OCI-LY7 (cell line): ENCODE data around the gene GNG13. TPM values are rescaled to one million over a fixed set of nuclear protein-coding genes. Genes with fewer than 3 reads are reported as not detected.

ENCODE experiments used
- BruUV-seq: library from RNA; stranded (reverse); fragments of 400-500 nt; replicated peaks from 2 replicates; lab custom pipeline; 2021; lab: Mats Ljungman, UMichigan
- CTCF ChIA-PET: fragments of 300-600 bp; sonication (Branson Sonifier 250); formaldehyde crosslinking; loops from one replicate; lab custom pipeline; 2022; ENCODE audit warnings: antibody characterized with exemption; ENCODE audit not compliant: unreplicated experiment; lab: Charles Lee
- POLR2A ChIA-PET: fragments of 300-600 bp; sonication (Branson Sonifier 250); formaldehyde crosslinking; loops from one replicate; lab custom pipeline; 2022; ENCODE audit warnings: antibody characterized with exemption; lab: Charles Lee
- DNase-seq: peaks from one replicate; pipeline ENCODE4 v3.0.0-alpha.2; 2015; ENCODE audit warnings: low spot score
- H2AFZ ChIP-seq: fragments of 200-600 bp; sonication (generic), shearing (Covaris generic); 2 replicates; pipeline ENCODE4 v1.6.1; 2014; ENCODE audit warnings: mild to moderate bottlenecking, antibody characterized with exemption, low read length, moderate library complexity
- H3K27ac ChIP-seq: fragments of 200-600 bp; sonication (generic); 2 replicates; pipeline ENCODE4 v1.5.1; 2014; ENCODE audit warnings: mixed run types, low read depth, mild to moderate bottlenecking, moderate library complexity, low read length, inconsistent platforms; ENCODE audit not compliant: poor library complexity, severe bottlenecking
- H3K36me3 ChIP-seq: fragments of 200-600 bp; sonication (generic); 2 replicates; pipeline ENCODE4 v1.6.1; 2014; ENCODE audit warnings: mild to moderate bottlenecking, antibody characterized with exemption, low read length, moderate library complexity, mixed read lengths; ENCODE audit not compliant: insufficient read depth
- H3K4me1 ChIP-seq: fragments of 200-600 bp; sonication (generic); 2 replicates; pipeline ENCODE4 v1.5.1; 2014; ENCODE audit warnings: mild to moderate bottlenecking, low read length; ENCODE audit not compliant: insufficient read depth, poor library complexity, severe bottlenecking
- H3K4me2 ChIP-seq: fragments of 200-600 bp; sonication (generic); 2 replicates; pipeline ENCODE4 v1.6.1; 2014; ENCODE audit warnings: mild to moderate bottlenecking, low read length
- H3K4me3 ChIP-seq: fragments of 200-600 bp; sonication (generic); 2 replicates; pipeline ENCODE4 v1.5.1; 2014; ENCODE audit warnings: mild to moderate bottlenecking, low read depth, low read length; ENCODE audit not compliant: poor library complexity, severe bottlenecking
- H3K79me2 ChIP-seq: fragments of 200-600 bp; sonication (generic); 2 replicates; pipeline ENCODE4 v1.6.1; 2016; ENCODE audit warnings: low read depth, mild to moderate bottlenecking, low read length, moderate library complexity, mixed read lengths; ENCODE audit not compliant: insufficient read depth
- H3K9me2 ChIP-seq: fragments of 200-600 bp; sonication (generic); 2 replicates; pipeline ENCODE4 v1.6.1; 2016; ENCODE audit warnings: mild to moderate bottlenecking, low read length, mixed read lengths; ENCODE audit not compliant: insufficient read depth
- H3K9me3 ChIP-seq: fragments of 200-600 bp; sonication (generic); 2 replicates; pipeline ENCODE4 v1.6.1; 2014; ENCODE audit warnings: mild to moderate bottlenecking, mixed run types, low read length, mixed read lengths
- H4K20me1 ChIP-seq: fragments of 200-600 bp; sonication (generic); 2 replicates; pipeline ENCODE4 v1.6.1; 2014; ENCODE audit warnings: mild to moderate bottlenecking, antibody characterized with exemption, low read length, moderate library complexity, mixed read lengths; ENCODE audit not compliant: insufficient read depth
- CTCF ChIP-seq: fragments of 200-600 bp; sonication (generic); conservative IDR thresholded peaks from 2 replicates; pipeline ENCODE4 v1.5.1; 2014; ENCODE audit warnings: mild to moderate bottlenecking, antibody characterized with exemption, low read length, moderate library complexity, mixed read lengths
- EZH2phosphoT487 ChIP-seq: fragments of 200-600 bp; sonication (generic); IDR thresholded peaks from 2 replicates; pipeline ENCODE4 v1.6.1; 2018; ENCODE audit warnings: low read depth, borderline replicate concordance, mild to moderate bottlenecking, mixed run types, antibody characterized with exemption, low read length, moderate library complexity, mixed read lengths
- intact Hi-C: fragments of 100-400 bp; cut with micrococcal nuclease; formaldehyde crosslinking; loops from one replicate; pipeline ENCODE4 v1.10.0; 2022; ENCODE audit not compliant: unreplicated experiment
- total RNA-seq, 2 experiments: library from RNA; depleted of rRNA in 1 of 2; stranded (reverse); fragments of >200 nt in 1 of 2; shearing (Covaris generic) in 1 of 2; gene quantifications; 2 replicates each; pipeline ENCODE4 v1.2.3, GENCODE V29; 2014 to 2022

GNG13 gene
- total RNA-seq, 2 experiments from 2014 or later, result not detected

GRCh38 chr16:767743-768235, 32.7 kb downstream of the GNG13 start:
- no peaks in the 10 kb centered on the region for H3K36me3 ChIP-seq
- CTCF ChIA-PET, result no interaction called here
- H3K9me2 ChIP-seq, result no peaks in the 10 kb centered on the region
- no peaks in the 10 kb centered on the region for H4K20me1 ChIP-seq
- no peak for DNase-seq
- no peak for TF ChIP-seq EZH2phosphoT487
- TF ChIP-seq CTCF, result no peak
- no peak overlapping the region for H3K27ac ChIP-seq
- no peak overlapping the region for H3K4me2 ChIP-seq
- no TSS peak for BruUV-seq
- H3K4me3 ChIP-seq, result no peak overlapping the region
- intact Hi-C loops, result no loop called here
- no peak overlapping the region for H2AFZ ChIP-seq
- no peaks in the 10 kb centered on the region for H3K79me2 ChIP-seq
- H3K4me1 ChIP-seq, result no peaks in the 10 kb centered on the region
- POLR2A ChIA-PET, result no interaction called here
- H3K9me3 ChIP-seq, result no peaks in the 10 kb centered on the region

DNA sequence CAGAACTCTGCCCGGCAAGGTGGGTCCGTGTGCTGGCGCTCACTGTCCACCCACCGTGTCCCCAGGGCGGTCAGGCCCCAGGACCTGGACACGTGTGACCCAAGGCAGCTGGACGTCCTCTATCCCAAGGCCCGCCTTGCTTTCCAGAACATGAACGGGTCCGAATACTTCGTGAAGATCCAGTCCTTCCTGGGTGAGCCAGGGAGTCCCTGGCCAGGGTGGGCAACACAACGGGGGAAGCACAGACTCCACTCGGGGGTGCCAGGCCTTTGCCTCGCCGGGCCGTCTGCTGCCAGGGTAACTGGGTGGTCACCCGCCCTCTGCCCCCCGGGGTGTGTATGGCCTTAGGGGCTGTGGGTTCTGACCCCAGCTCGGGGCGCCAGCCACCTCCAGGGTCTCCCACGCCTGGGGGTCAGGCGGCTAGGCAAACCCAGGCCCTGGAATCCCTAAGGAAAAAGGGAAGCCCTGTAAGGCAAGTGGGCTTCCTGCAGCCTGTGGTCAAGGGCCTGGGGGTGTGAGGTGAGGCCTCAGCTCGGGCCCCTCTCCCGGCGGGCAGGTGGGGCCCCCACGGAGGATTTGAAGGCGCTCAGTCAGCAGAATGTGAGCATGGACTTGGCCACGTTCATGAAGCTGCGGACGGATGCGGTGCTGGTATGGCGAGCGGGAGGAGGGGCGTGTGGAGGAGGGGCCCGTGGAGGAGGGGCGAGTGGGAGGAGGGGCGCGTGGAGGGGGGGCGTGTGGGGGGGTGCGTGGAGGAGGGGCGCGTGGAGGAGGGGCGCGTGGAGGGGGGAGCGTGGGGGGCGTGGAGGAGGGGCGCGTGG, 33.5 kb downstream of the GNG13 start:
- Histone ChIP-seq H3K9me2 (no peaks in the 10 kb centered on the region), H4K20me1 (no peaks in the 10 kb centered on the region), H3K79me2 (no peaks in the 10 kb centered on the region), H2AFZ (no peak overlapping the region), H3K9me3 (no peaks in the 10 kb centered on the region), H3K36me3 (no peaks in the 10 kb centered on the region), H3K4me3 (no peak overlapping the region), H3K4me1 (no peaks in the 10 kb centered on the region), H3K4me2 (no peak overlapping the region), H3K27ac (no peak overlapping the region)
- TF ChIP-seq CTCF (no peak), EZH2phosphoT487 (no peak)
- no peak for DNase-seq
- no TSS peak for BruUV-seq
- intact Hi-C loops, result no loop called here
- POLR2A ChIA-PET, result no interaction called here
- CTCF ChIA-PET, result no interaction called here
